Vagina (tissue), 2 donors: ENCODE data around the gene FBXL20.

Experiments
- CTCF ChIP-seq, 3 experiments: fragments of 450-650 bp in 2 of 3; fragments of 200-600 bp in 1 of 3; sonication (generic) in 1 of 3; IDR thresholded peaks; one replicate each; pipeline ENCODE4 v1.5.1; 2017 to 2019; ENCODE audit warnings: antibody characterized with exemption in 3 of 3, mild to moderate bottlenecking in 2 of 3, moderate library complexity in 2 of 3
- POLR2A ChIP-seq, 2 donors: fragments of 450-650 bp; IDR thresholded peaks; one replicate each; pipeline ENCODE4 v1.6.1; 2017; ENCODE audit warnings: antibody characterized with exemption in 2 of 2, mild to moderate bottlenecking in 2 of 2, moderate library complexity in 2 of 2

- no peak for TF ChIP-seq CTCF (IDR thresholded peaks at IDR 0.05)
- TF ChIP-seq POLR2A (IDR thresholded peaks at IDR 0.05), result no peak
Measured at GRCh38 chr17:39229274-39229913, 172.0 kb downstream of the FBXL20 start.
